ENCODE data around the gene MBD3L4.
"Not testable (repeated sequence)": the region's sequence is repeated elsewhere in the genome, so short reads cannot be mapped to it uniquely, and the experiment has no call there.

The MBD3L4 gene

DNA sequence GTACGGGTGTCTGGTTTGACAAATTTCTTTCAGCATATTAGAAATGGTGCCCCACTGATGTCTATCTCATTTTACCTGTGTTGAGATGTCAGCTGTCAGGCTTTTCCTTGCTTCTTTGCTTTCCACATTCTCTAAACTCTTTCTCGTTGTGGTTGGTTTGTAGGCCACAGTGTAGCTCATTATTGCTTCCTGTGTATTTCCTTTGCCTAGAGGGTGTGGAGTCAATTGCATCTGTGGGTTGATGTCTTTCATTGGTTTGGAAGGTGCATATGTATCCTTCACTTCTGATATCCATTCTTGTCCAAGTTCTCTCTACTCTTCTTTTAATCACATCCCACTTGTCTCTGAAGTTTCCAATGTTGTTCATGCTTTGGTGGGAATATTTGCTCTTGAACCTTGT, 1.6 kb upstream of the MBD3L4 start:
- not testable (repeated sequence) for DNase-seq

DNA sequence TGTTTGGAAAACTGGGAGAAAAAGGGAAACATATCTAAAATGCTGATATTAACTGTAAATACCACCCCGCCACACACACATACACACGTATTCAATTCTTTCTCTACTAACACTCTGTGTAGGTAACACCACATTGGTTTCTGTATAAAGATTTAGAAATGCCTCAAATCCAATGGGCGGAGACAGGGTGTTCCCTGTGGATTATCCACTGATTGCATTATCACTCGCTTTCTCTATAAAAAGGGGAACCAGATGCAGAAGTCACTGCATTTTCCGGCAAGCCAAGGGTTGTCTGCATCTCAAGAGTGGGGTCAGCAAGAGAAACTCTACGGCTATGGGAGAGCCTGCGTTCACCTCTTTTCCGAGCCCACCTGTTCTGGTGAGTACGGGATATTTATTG, 9.7 kb downstream of the MBD3L4 start, which contains the start of gene MBD3L5:
MBD3L5 (plus strand) TSS at position 301 of the 400 bp plus-strand sequence; CDS start at position 335, 34 bp downstream.
- not testable (repeated sequence) for DNase-seq

DNA sequence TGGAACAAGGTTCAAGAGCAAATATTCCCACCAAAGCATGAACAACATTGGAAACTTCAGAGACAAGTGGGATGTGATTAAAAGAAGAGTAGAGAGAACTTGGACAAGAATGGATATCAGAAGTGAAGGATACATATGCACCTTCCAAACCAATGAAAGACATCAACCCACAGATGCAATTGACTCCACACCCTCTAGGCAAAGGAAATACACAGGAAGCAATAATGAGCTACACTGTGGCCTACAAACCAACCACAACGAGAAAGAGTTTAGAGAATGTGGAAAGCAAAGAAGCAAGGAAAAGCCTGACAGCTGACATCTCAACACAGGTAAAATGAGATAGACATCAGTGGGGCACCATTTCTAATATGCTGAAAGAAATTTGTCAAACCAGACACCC, 11.2 kb downstream of the MBD3L4 start:
- DNase-seq: not testable (repeated sequence)

DNA sequence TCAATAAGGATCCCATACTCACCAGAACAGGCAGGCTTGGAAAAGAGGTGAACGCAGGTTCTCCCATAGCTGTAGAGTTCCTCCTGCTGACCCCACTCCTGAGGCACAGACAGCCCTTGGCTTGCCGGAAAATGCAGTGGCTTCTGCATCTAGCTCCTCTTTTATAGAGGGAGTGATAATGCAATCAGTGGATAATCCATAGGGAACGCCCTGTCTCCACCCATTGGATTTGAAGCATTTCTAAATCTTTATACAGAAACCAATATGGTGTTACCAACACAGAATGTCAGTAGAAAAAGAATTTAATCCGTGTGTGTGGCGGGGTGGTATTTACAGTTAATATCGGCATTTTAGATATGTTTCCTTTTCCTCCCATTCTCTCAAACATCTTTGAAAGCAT, 18.6 kb downstream of the MBD3L4 start, which contains the start of gene MBD3L2B:
MBD3L2B (minus strand) TSS at position 101 of the 400 bp plus-strand sequence; CDS start at position 67, 34 bp downstream.
- DNase-seq: not testable (repeated sequence)

DNA sequence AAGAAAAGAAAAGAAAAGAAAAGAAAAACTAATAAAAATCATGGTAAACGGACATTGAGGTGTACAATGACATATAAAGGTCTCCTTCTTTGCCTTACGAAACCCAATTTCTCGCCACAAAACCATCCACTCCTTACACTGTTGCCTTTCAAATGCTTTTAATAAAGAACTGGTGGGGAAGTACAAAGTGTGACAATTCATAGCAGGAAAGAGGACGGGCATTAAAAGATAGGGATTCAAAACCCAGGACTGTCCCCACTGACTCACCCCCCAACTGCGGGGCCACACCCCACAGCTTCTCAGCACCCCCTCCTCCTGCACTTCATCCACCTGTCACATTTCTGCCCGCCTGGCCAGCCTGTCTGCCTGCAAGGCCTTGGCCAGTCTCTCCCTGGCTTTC, 21.2 kb downstream of the MBD3L4 start:
- no peak for DNase-seq

DNA sequence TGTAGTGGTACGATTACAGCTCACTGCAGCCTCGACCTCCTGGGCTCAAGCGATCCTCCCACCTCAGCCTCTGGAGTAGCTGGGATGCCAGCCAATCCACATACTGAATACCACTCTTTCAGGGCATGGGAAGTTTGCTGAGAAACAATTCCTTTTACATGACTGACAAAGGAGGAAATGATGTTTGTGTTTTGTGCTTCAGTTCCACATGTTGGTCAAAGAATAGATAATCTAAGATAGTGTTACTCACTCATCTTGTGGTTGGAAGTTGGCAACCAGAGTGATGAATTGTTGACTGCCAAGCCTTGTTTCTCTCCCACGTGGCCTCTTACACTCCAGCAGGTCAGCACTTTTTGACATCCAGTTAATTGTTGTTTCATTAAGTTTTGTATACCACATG, 26.3 kb downstream of the MBD3L4 start:
- DNase-seq: no peak

DNA sequence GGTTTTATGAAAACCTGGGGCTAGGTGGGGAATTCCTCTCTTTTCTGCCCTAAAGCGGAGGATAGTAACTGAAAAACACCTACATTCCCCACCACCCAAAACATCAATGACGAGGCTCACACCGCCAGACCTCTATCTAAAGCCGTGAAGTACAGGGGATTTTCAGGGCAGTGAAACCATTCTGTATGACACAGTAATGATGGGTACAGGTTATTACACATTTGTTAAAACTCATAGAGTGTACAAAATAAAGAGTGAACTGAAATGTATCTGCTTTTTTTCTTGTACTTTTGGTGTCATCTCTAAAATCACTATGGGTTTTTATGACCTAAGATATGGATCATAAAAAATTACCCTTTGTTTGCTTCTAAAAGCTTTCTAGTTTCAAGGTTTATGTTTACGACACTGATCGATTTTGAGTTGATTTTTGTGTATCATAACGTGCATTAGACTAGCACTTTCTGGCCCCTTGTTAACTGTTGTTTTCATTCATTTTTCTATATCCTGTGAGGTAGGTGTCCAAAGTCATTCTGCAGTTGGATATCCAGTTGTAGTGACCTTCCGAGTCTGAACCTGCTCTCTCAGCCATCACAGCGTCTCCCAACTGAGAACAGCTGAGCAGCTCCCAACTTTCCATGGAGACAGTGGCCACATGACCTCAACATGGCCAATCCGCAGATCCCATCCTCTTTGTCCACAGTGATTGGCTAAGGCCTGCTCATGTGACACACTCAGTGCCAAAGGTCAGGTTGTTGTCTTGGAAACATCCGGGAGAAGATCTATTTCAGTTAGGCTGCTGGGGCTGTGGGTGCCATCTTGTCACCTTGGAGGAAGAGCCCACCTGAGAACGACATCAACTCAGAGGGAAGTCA, 29.0 kb downstream of the MBD3L4 start:
- no peak for DNase-seq

DNA sequence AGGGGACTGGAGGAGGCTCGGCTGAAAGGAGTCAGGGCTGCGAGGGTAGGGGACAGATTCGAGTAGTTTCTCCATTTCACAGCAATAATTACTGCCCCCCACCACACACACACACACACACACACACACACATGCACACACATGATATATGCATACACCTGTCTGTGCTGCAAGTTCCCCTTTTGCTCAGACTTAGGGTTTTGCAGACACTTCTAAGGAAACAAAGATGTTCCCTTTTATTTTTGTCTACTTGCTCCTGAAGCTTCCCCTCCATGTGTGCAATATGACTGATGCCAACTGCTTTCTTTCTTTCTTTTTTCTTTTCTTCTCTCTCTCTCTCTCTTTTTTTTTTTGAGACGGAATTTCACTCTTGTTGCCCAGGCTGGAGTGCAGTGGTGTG, 32.1 kb downstream of the MBD3L4 start:
- DNase-seq: no peak

DNA sequence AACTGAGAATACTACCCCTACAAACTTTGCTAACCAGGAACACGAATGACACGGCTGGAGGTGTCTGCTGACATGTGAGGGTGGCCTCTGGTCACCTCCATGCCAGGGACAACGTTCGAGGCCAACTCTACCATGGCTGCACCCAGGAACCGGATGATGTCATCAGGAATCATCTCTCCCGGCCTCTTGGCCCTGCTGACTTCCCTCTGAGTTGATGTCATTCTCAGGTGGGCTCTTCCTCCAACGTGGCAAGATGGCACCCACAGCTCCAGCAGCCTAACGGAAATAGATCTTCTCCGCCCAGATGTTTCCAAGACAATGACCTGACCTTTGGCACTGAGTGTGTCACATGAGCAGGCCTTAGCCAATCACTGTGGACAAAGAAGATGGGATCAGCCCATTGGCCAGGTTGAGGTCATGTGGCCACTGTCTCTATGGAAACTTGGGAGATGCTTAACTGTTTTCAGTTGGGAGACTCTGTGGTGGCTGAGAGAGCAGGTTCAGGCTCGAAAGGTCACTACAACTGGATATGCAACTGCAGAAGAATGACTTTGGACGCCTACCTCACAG, 33.8 kb downstream of the MBD3L4 start:
- no peak for DNase-seq

DNA sequence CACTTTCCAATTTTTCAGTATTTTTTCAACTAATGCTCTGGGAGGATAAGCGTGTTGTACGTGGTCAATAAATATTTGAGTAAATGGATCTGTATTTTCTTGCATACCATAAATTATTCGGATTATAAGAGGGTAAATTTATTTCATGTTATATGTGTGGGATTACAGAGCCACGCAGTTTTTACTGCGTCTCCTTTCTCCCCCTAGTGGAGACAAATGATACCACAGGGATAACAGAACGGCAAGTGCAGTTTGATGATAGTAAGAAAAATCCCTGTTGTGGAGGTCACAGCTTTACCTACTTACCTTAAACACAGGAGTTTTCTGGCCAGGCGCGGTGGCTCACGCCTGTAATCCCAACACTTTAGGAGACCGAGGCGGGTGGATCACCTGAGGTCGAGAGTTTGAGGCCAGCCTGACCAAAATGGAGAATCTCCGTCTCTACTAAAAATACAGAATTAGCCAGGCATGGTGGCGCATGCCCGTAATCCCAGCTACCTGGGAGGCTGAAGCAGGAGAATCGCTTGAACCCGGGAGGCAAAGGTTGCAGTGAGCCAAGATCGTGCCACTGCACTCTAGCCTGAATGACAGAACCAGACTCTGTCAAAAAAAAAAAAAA, 35.6 kb downstream of the MBD3L4 start:
- DNase-seq: no peak

DNA sequence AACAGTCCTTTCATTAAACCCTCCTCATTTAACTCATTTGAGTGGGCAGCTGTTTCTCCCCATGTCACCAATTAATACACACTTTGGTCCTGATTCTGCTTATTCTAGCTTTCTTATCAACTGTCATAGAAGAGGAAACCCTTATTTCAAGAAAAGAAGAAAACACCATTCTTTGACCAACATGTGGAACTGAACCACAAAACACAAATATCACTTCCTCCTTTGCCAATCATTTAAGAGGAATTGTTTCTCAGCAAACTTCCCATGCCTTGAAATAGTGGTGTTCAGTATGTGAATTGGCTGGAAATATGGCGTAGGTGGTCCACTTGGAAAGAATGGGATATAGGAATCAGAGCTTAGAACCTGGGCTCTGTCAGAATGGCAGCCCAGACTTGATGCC, 39.2 kb downstream of the MBD3L4 start:
- DNase-seq: no peak

DNA sequence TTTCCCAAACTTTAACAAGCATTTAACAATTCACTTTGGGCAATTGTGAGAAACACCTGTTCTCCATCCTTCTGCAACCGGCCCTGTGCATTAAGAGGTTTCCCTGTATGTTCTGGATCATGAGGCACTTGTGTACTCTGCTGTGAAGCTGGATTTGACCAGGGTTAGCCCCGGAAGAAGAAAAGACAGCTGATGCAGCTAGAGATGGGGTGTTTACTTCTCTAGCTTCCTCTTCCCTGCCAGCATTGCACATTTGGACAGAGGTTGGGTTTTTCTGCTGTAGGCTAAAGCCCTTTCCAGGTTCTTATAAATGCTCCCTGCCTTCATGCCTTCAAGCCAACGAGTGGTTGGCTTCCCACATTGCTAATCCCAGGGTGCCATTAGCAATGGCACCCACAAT, 39.6 kb downstream of the MBD3L4 start:
- DNase-seq: no peak

DNA sequence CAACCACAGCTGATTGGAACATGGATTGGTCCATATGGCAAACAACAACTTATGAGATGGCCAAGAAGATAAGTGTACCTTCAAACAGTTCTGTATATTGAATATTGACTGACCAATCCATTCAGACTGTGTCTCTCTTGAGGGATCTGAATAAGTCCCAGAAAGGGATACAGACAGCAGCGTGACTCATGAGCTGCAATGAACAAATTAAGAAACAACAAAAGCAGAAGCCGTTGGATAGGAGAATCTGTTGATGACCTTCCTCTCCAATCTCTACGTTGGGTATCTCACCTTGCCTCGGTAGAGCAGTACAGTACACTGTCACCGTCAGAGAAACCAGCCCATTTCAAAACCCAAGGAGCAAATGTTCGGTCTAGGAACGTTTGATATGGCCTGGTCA, 40.0 kb downstream of the MBD3L4 start:
- DNase-seq: no peak

DNA sequence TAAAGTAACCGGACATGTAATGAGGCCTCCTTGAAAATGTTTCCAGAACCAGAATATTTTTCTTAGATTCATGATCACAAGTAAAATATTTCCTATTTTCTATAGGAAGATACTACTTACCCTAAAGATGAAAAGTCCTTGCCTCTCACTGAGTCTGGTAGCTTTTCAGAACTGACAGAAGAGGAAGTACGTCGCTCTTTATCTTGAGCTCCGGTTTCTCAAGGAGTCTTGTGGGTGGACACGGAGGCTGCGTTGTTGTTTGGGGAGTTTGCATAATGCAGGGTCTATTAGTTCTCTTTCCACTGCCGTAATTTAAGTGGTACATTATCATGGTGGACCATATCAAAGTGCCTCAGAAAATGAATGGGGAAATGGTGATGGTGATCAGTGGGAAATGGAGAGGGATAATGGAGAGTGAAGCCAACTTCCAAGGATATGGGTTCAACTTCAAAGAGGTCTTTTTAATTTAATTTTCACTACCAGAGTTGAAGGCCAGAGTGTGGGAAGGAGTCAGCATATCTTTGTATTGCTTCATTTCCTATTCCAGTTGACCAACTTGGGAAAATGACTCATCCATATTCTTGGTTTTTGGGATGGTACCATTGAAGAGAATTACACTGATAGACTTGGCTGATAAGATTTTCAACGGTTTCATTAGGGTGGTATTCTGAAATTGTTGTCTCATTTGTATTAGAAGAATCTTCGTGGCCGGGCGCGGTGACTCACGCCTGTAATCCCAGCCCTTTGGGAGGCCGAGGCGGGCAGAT, 42.1 kb downstream of the MBD3L4 start:
- DNase-seq: no peak

DNA sequence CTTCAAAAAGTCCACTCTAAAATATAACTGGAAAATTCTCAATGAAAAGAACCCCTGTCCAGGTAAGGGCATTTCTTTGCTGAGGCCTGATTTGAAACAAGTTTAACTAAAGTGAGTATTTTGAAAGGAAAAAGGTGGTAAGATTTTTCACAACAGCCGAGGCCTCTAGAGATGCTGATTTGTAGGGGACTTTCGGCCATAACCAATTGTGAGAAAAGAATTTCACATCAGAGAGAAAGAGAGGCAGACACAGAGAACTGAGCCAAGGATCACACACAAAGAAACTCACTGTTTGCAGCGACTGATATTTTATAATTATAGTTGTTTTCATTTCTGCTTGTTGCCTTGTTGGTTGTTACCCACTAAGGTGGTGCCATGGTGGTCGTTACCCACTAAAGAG, 43.2 kb downstream of the MBD3L4 start:
- no peak for DNase-seq

DNA sequence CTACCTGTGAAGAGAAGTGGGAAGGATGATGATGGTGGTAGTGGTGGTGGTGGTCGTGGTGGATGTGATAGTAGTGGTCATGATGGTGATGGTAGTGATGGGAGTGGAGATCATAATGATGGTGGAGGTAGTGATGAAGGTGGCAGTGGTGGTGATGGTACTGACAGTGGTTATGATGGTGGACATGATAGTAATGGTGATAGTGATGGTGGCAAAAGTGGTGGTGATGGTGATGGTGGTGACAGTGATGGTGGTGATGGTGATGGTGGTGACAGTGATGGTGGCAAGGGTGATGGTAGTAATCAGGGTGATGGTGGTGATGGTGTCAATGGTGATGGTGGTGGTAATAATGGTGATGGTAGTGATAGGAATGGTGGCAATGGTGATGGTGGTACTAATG, 44.9 kb downstream of the MBD3L4 start:
- DNase-seq: no peak

DNA sequence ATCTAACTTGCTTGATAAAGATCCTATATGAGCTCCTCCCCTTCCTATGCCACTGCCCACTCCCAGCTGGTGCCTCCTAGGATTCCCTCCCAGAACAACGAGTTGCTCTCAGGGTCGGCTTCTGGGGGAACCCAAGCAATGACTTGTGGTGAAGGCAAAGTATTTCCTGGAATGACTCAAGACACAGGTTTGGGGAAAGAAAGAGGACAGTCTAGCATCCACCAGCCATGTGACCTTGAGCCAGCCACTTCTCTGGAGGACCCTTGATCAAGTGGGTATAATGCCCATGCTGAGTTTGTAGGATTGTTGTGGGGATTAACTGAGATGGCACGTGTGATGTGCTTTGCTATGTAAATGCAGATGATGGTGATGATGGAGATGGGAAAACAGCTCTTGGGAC, 51.7 kb downstream of the MBD3L4 start:
- DNase-seq: no peak

DNA sequence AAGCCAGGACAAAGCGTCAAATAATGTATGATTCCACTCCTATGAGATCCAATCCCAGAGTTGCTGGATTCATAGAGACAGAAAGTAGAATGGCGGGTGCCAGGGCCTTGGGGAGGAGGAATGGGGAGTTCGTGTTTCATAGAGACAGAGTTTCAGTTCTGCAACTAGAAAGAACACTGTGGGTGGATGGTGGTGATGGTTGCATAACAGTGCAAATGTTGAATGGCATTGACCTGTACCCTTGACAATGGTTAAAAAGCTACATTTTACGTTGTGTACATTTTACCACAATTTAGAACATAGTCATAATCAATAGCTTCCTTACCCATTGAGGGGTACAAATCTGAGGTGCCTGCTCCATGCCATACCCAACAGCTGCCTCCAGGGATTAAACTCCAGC, 52.1 kb downstream of the MBD3L4 start:
- DNase-seq: no peak

Data from NCI-H524 (cell line).